Hippocampal formation (tissue), 2 donors: ENCODE measurements around the gene C1QL2.
A peak's percentile ranks its signal among the peaks of the same experiment; 100 is the strongest.

Experiments used
- DNase-seq, 2 donors: peaks; one replicate each; lab custom pipeline; 2025; lab: John Stamatoyannopoulos, UW

C1QL2 gene

DNA sequence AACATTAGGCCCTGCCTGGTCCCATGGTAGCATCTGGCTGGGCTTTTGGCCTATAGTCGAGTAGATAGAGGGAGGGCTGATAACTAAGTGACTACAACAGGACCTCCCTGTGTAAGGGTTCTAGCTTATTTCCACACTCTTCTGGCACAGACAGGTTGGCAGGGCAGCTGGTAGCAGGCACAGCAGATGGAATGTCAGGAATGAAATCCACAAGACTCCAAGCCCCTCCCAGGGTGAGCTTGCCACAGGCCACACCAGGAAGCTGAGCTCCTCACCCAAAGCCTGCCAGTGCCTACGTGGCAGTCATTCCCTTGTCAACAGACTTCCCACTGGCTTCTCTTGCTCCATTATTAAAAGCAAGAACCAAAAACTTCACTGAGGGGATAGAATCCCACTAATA is 20.7 kb upstream of the C1QL2 start:
- DNase-seq: no peak

DNA sequence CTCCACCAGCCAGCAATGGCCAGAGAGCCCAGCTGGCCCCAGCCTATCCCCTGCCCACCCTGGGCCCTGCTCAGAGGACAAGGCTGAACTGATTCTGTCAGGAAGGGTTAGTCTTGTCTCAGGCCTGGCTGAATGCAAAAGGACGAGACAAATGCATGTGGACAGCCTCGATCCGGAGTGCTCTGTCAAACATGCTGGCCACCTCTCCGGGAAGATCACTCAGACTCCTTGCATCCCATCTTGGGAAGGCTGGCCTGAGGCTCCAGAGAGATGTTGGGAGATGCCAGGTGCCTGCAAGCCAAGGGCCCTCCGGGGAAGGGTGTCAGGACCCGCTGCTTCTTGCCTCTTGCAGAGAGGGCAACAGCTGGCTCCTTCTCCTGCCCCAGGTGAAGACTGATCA is 20.2 kb upstream of the C1QL2 start:
- no peak for DNase-seq

GRCh38 chr2:119177838-119178190 is 19.3 kb upstream of the C1QL2 start:
- DNase-seq: no peak

GRCh38 chr2:119177171-119177837 is 18.8 kb upstream of the C1QL2 start:
- DNase-seq: no peak

- no peak for DNase-seq
These were observed 17.0 kb upstream of the C1QL2 start for GRCh38 chr2:119175517-119175916.

DNA sequence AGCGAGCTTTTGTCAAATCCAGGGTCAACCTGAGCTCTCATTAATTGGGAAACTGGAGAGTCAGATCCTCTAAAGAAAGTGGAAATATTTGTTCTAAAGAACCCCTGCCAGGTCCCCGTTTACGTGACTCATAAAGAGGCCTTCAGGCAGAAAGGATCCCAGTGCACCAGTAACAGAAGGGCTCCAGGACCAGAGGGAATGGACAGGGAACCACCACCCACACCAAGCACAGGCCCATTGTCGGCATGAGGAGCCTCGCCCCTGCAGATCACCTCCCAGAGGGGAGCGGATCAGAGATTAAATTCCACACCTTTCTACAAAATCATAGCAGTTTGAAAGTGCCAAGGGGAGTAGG is 16.4 kb upstream of the C1QL2 start:
- no peak for DNase-seq

DNA sequence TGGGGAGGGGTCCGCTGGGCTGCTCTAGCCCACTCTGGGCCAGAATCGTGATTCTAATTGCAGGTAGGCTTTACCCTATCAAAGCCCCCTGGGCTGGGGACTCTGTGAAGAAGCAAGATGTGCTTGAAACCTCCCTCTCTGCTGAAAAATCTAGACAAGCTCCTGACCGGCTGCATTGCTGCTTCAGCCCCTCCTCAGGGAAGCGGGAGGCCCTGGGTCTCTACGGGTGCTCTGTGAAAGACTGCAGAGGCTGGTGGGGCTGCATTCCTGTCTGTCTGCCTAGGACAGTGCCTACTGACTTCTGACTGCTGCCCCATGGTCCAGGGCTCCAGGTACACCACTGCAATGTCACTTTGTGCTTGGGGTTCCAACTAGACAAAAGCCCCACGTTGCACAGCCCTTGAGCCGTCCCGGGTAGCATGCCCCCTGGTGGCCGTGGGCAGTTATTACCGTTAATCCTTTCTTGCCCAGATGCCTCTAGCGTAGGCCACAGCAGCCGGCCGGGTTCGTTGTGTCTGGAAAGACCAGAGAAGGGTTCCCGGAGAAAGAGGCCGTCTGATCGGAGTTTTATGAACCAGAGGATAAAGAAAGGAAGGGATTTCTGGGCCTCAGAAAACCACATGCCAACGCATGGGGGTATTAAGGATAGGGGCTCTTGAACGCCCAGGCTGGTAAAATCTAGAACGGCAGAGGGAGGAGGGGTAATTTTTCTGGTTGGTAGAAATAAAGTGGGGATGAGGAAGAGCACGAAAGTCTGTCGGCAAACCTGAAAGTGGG is 15.9 kb upstream of the C1QL2 start:
- no peak for DNase-seq

- no peak for DNase-seq
These were observed 15.1 kb upstream of the C1QL2 start for GRCh38 chr2:119173556-119174060.

DNA sequence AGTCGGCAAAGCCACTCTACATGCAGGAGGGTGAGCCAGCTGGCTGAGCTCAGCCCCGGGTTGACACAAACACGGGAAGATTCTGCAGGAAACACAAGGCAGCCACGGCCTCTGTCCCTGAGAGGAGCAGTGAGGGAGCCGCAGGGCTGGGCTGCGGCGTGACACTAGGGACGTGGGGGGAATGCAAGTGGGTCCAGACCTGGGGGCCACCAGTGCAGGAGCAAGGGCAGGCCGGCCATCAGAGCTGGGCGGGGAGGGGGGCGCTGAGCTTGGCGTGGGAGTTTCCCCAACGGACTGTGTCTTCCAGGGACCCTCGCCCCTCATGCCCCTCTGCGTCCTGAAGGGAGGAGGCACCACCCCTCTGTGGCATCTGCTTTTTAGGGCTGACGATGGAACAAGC is 12.0 kb upstream of the C1QL2 start:
- no peak for DNase-seq

- DNase-seq: no peak
These were observed 11.2 kb upstream of the C1QL2 start for GRCh38 chr2:119169717-119170116.

GRCh38 chr2:119160361-119160990 is 1.9 kb upstream of the C1QL2 start:
- no peak for DNase-seq

DNA sequence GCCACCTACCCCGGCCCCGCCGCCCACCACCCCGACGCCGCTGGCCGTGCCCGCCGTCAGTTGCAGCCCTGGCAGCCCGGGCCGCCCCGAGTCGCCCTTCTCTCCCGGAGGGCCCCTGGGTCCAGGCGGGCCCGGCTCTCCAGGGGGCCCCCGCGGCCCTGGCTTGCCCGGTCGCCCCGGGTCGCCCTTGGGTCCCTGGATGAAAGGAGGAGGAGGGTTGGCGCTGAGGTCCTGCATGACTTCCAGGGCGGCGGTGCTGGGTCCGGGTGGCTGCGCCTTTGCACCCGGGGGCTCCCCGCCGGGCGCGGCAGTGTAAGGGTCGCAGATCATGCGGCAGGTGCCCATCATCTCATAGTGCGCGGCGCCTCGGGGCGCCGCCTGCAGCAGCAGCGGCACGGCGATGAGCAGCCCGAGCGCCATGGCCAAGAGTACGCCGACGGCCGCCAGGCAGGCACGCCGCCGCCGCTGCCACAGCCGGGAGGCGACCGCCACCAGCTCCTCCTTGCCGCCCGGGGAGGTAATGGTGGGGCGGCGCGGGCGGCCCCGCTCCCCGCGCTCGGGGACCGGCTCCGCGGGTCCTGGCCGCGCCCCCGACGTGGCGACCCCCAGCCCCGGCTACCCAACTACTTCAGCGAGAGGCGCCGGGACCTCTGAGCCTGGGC is 570 bp downstream of the C1QL2 start:
- no peak for DNase-seq

GRCh38 chr2:119156891-119157773 is 1.4 kb downstream of the C1QL2 start:
- no peak for DNase-seq

GRCh38 chr2:119156105-119156890 is 2.3 kb downstream of the C1QL2 start:
- no peak for DNase-seq

DNA sequence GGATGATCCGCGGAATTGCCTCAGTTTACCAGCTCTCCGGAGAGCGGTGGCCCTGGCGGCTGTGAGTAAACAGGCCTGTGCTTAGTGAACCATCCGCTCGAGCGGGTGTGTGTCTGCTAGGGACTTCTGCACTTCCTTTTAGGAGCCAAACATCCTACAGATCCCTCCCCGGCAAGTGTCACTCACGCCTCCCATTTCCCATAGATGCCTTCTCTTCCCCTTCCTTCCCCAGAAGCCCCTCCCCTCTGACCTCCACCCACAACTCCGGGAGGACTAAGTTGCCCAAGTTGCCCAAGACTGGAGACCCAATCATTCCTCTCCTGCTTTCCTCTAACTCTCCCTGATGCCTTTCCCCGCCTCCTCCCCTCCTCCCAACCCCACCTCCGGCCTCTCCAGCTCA is 2.9 kb downstream of the C1QL2 start:
- no peak for DNase-seq

- DNase-seq: no peak
These were observed 4.5 kb downstream of the C1QL2 start for GRCh38 chr2:119154076-119154475.

DNA sequence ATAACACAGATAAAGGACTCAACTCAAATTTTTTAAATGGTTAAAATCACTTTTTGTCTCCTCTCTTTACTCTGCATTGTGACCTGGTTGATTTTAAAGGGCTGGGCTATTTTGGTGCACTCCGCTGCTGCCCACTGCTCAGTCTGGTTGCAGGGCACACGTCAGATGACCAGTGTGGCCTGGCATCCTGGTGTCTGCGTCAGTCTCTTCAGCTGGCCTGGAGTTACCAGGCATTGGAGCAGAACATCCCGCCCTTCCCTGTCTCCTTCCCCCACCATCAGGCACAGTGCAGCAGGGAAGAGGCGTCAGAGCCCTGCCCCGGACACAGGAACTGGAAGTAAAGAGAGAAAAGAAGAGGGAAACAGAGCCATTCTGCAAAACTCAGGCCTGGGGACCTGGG is 8.9 kb downstream of the C1QL2 start:
- DNase-seq: no peak

GRCh38 chr2:119147776-119148715 is 10.5 kb downstream of the C1QL2 start:
- DNase-seq: peak in 1 of 2 donors; percentile 39

DNA sequence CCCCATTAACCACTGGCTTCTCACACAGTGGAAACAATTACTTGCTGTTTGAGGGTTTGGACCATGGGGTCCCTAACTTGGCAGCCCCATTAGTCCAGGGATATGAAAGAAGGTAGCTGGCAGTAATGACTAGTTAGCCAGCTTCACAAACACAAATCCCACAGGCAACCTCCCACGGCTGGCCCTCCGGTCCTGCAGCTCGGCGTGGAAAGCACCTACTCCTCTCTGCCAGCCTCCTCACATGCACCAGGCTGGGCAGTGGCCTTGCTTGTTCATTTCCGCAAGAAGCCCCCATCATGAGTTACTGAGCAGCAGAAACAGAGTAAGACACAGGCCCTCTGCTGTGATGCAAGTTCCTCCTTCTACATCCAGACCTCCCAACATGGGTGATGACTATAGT is 13.7 kb downstream of the C1QL2 start:
- DNase-seq: peak in 1 of 2 donors; percentile 15

DNA sequence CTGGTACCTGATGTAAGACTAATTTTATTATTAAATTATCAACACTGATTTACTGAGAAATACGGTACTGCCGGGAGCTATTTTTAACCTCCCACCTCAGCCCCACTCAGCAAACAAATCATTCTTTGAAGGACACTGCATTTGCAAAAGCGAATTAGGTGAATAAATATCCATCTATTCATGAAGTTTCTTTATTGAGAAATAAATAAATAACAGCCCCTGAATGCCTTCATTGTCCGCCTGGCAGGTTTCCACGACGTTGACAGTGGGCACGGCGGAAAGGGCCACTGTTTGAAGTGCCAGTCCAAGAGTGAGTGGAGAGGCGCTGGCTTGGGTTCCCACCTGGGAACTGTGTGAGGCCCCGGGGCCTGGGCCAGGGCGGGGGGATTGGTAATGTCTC is 15.7 kb downstream of the C1QL2 start:
- DNase-seq: peak; percentile 75 to 76
